GM20431 (cell line): ENCODE measurements around the gene ZNF333.

Experiments used
- in situ Hi-C: fragments of 300-500 bp; cut with MseI, MboI; formaldehyde crosslinking; loops from one replicate; pipeline ENCODE4 v1.15.0; 2020; ENCODE audit warnings: low sequenced_read_pairs; ENCODE audit not compliant: unreplicated experiment

Gene ZNF333

GRCh38 chr19:14694641-14695266 lies 4.9 kb downstream of the ZNF333 start:
- in situ Hi-C loops: no loop called here

- in situ Hi-C loops: no loop called here
These were observed 5.6 kb downstream of the ZNF333 start for GRCh38 chr19:14695471-14695870.

- in situ Hi-C loops: no loop called here
These were observed 9.8 kb downstream of the ZNF333 start for GRCh38 chr19:14699641-14700040.

- in situ Hi-C loops: no loop called here
These were observed 11.0 kb downstream of the ZNF333 start for GRCh38 chr19:14700711-14701375.

- in situ Hi-C loops: no loop called here
These were observed 14.0 kb downstream of the ZNF333 start for GRCh38 chr19:14703833-14704232.

- in situ Hi-C loops: no loop called here
These were observed 14.6 kb downstream of the ZNF333 start for GRCh38 chr19:14704450-14704849.

GRCh38 chr19:14715841-14716240 lies 26.0 kb downstream of the ZNF333 start:
- in situ Hi-C loops: no loop called here

GRCh38 chr19:14718522-14719116 lies 28.8 kb downstream of the ZNF333 start:
- in situ Hi-C loops: no loop called here

GRCh38 chr19:14719162-14719561 lies 29.3 kb downstream of the ZNF333 start:
- in situ Hi-C loops: no loop called here

- in situ Hi-C loops: no loop called here
These were observed 32.3 kb downstream of the ZNF333 start for GRCh38 chr19:14722127-14722526.

- in situ Hi-C loops: no loop called here
These were observed 38.7 kb downstream of the ZNF333 start for GRCh38 chr19:14728595-14728994.

GRCh38 chr19:14731200-14731599 lies 41.4 kb downstream of the ZNF333 start:
- in situ Hi-C loops: no loop called here

- in situ Hi-C loops: no loop called here
These were observed 42.7 kb downstream of the ZNF333 start for GRCh38 chr19:14732510-14732909.

- in situ Hi-C loops: no loop called here
These were observed 43.7 kb downstream of the ZNF333 start for GRCh38 chr19:14733574-14733973.

- in situ Hi-C loops: no loop called here
These were observed 46.1 kb downstream of the ZNF333 start for GRCh38 chr19:14735915-14736314.

GRCh38 chr19:14746886-14747285 lies 57.0 kb downstream of the ZNF333 start:
- in situ Hi-C loops: no loop called here

GRCh38 chr19:14748601-14749000 lies 58.8 kb downstream of the ZNF333 start:
- in situ Hi-C loops: no loop called here

- in situ Hi-C loops: no loop called here
These were observed 69.0 kb downstream of the ZNF333 start for GRCh38 chr19:14758816-14759215.

- in situ Hi-C loops: no loop called here
These were observed 71.8 kb downstream of the ZNF333 start for GRCh38 chr19:14761607-14762006.

GRCh38 chr19:14762111-14762510 lies 72.3 kb downstream of the ZNF333 start:
- in situ Hi-C loops: no loop called here

GRCh38 chr19:14763497-14764145 lies 73.8 kb downstream of the ZNF333 start:
- in situ Hi-C loops: no loop called here
